GM18499 (cell line): ENCODE data around the gene RNU1-2.
"Not testable (repeated sequence)": the region's sequence is repeated elsewhere in the genome, so short reads cannot be mapped to it uniquely, and the experiment has no call there.

Source experiments
- ATAC-seq: cut with Tn5 transposase; IDR thresholded peaks from one replicate; pipeline ENCODE4 v1.9.1; 2021; ENCODE audit warnings: moderate number of reproducible peaks; ENCODE audit not compliant: insufficient read depth, unreplicated experiment

Gene RNU1-2

DNA sequence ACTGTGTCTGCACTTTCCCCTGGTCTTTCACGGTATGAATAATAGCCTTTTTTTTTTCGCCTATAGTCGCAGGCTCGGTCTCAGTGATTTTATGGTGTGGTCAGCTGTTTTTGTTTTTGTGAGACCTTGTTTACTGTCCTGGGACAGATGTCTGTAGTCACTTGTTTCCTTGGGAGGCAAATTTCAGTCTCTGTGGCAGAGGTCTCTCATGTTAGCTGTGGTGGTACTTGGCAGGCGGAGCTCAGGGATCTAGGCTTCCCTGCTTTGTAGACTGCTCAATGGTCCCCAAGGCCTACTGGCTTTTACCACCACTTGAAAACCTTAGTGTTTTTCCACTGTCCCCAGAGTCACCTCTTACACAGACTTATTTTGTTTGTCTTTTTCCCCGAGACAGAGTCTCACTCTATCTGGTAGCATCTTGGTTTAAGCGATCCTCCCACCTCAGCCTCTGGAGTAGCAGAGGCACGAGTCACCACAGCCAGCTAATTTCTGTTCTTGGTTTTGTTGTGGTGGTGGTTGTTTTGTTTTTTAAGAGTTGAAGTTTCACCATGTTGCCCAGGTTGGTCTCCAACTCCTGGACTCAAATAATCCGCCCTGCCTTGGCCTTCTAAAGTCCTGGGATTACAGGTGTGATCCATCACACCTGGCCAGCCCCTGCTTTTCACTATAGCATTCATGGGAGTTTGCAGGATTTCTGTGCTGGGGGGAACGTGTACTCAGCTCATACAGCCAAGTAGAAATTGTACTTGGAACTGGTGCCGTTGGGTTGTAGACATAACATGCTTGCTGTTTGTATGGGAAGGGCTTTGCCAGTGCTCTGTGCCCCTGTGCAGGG is 10.3 kb downstream of the RNU1-2 start:
- ATAC-seq, result no peak

DNA sequence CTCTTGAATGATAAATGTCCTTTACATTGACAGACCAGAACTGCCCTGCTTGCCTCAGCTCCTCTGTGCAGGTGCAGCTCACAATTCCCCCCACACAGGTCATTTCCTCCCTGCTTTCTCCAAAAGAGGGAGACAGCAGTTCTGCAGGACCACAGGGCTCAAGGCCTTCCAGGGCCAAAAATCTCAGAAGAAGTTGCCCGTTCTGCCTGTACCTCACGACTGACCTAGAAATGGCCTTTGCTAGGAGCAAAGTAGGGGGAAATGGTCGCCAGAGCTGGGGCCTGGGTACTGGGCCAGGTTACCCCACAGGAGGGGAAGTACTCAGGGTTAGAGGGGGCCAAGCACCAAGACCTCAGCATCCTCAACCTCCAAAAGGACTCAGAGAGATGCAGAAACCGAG is 11.1 kb downstream of the RNU1-2 start:
- no peak for ATAC-seq

DNA sequence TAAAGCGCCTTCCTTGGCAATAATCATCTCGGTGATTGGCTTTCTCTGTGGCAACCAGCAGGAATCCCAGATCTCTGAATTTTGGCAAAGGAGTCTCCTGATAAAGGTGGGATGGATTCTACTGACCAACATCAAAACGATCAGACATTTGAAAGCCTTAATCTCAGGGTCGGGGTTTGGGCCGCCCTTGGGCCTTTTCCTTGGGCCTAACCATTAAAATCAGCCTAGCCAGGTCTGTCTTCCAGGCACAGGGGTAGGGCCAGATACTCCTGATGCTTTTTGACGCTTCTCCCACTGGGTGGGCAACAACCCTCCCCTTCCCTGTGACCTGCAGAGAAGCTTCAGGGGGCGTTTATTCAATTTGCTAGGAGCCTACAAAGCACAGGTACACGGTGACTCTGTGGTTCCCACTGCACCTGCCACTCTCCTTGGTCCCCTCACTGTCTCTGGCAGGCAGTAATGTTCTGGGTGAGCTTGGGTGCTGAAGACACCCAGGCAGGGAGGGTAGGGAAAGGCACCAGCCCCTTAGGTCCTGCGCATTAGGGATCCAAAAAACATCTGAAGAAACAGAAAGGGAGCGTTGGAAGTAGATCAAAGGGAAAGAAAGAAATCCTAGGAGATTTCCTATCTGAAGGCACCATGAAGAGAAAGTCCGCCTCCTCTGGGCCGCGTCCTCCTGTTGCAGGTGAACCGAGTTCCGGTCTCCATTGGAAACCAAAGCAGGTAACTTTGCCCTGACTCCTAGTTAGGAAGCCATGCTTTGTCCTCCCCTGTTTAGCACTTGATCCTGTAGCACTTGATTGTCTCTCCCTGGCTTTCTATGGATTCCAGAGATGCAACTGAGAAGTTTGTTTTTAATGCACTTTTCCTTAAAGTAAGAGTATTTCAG is 12.3 kb downstream of the RNU1-2 start:
- ATAC-seq, result no peak

DNA sequence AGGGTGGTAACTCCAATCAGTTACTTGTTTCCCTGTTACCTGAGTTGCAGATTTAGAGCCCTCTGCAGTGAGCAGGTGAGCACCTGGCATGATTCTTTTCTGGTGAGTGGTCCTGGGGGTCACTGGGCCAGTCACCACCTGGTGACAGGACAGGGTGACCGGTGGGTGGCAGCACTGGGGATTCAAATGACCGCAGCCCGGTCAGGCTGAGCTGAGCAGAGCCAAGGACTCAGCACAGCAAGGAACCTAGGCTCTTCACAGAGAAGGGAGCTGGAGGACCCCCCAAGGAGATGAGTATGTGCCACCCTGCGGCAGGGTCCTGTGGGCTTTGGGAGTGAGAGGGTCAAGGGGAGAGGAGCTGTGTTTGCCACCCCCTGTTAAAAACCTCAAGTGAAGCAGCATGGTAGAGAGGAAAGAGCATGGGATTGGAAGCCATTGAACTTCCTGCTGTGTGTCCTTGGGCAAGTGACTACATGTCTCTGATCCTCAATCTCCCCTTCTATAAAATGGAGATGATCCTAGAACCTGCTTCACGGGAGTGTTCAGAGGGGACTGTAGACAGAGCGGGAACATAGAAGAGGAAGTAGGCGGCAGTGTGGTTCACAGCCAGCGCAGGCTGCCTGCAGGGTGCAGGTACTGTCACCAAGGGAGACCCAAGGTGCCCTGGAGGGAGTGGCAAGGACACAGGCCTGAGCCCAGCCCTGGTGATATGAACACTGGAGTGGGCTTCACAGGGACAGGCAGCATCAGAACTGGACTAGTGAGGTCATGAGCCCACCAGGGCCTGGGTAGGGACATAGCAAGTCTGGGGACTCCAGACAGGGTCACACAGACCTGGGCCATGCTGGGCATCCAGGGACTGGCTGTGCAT is 16.3 kb downstream of the RNU1-2 start:
- not testable (repeated sequence) for ATAC-seq

DNA sequence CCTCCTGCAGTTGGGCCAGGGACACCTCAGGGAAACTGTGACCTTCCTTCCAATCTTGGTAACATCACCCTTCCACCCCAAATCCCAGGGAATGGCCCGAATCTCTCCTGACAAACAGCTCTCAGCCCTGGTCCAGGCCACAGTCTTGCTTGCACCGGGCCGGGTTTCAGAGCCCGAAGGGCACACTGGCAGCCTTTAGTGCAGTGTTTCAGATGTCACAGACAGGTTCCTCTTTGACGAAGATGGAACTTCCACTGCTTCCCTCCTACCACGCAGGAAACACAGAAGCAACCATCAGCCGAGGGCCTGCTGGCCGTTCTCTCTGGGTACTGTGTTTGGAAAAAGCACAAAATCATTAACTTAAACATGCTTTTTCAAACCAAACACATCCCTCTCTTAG is 17.0 kb downstream of the RNU1-2 start:
- not testable (repeated sequence) for ATAC-seq

DNA sequence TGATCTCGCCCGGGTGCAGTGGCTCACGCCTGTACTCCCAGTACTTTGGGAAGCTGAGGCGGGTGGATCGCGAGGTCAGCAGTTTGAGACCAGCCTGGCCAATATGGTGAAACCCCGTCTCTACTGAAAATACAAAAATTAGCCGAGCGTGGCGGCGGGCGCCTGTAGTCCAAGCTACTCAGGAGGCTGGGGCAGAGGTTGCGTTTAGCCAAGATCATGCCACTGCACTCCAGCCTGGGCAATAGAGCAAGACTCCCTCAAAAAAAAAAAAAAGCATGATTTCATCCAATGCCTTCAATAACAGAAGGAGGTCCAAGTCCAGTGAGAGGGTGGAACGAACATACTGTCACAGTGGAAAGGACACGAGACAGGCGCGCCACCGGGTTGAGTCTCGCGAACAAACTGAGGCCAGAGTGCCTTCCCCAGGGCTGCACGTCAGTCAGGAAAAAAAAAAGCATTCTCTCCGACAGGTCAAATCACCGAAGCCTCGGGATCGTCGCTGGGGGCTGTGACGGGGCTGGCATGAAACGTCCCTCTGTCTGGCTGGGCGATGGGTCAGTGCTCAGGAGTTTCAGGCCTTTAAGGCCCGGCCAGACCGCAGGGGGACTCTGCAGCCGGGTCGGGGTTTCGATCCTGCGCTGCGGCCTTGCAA is 17.5 kb downstream of the RNU1-2 start:
- no peak for ATAC-seq

DNA sequence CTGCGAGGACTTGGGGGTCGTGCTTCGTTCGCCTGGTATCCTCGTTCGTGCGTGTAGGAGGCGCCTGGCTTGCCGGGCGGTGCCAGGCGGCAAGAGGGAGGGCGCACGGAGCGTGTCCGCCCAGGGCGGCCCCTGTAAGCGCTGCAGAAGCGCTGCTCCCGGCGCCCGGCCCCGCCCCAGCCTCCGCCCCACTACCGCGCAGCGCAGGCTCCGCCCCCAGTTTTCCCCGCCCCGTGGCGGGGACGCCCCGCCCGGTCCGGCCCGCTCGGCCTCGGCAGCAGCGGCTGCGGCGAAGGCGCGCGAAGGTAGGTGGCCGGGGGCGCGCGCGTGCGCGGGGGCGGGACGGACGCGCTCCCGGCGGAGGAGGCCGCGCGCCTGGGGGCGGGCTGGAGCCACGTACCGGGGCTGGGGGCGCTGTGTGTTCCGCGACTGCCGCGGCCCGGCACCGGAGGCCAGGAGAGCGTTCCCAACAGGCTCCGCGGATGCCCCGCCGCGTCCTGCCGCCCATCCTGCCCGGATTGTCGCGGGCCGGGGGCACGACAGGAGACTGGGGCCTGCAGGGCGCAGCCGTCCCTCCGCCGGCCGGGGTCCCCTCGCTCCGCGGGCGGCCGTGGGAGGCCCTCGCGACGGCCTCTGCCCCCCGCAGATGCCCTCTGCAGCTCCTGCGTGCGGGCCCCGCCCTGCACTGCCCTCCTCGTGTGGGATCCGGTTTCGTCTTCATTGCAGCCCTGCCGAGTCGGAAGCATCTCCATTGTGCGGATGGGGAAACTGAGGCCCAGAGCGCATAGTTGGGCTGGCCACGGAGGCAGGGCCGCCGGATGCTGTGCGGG is 18.3 kb downstream of the RNU1-2 start:
- ATAC-seq, result no peak

DNA sequence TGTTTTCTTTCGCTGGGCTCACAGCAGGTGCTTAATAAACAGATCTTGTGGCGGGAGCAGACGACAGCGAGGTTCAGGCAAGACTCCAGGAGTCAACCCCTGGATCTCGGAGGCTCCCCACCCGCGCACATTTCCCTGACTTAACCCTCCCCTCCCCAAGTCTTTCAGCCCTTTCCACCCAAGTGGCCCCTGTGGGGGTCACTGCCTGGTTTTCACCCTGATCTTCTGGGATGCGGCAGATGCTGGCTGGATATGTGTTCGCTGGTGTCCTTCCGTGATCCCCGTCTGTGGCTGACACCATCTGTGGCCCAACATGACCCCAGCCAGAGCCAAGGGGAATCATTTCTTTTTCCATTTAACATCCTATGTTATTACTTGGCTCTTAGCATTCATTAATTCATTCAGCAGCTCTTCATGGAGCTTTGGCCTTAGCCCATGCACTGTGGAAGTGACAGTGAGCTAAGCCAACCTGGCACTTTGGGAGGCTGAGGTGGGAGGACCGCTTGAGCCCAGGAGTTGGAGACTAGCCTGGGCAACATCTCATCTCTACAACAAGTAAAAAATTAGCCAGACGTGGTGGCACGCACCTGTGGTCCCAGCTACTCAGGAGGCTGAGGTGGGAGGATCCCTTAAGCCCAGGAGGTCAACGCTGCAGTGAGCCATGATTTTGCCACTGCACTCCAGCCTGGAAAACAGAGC is 19.3 kb downstream of the RNU1-2 start:
- ATAC-seq, result not testable (repeated sequence)

DNA sequence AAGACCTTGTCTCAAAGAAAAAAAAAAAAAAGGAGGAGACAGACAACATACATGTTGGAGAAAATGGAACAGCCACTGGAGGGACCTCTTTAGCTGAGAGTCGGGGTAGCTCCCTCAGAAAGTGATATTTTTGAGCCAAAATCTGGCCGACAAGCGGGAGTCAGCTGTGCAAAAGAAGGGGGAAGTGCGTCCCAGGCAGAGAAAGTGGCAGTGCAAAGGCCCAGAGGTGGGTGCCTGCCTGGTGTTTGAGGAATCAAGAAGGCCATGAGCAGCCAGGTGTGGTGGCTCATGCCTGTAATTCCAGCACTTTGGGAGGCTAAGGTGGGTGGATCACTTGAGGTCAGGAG is 19.8 kb downstream of the RNU1-2 start:
- ATAC-seq, result no peak

DNA sequence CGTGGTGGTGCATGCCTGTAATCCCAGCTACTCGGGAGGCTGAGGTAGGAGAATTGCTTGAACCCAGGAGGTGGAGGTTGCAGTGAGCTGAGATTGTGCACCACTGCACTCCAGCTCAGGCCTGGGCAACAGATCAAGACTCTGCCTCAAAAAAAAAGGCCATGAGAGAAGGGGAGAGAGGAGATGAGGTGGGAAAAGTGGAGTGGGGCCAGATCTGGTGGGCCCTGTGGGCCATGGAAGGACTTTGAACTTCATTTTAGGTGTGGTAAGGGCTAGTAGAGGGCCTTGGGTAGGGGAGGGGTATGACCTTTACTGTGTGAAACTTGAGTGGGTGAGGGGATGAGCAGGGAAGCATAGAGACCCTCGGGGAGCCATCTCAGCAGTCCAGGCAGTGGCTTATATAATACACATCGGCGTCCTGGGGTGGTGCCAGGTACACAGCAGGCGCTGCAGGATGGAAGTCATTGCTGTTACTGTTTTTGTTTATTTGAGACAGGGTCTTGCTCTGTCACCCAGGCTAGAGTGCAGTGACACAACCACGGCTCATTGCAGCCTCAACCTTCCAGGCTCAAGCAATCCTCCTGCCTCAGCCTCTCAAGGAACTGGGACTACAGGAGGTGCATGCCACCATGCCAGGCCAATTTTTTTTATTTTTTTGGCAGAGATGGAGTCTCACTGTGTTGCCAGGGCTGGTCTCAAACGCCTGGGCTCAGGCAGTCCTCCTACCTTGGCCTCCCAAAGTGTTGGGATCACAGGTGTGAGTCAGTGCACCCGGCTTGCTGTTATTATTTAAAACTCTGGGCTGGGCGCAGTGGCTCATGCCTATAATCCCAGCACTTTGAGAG is 20.5 kb downstream of the RNU1-2 start:
- not testable (repeated sequence) for ATAC-seq

DNA sequence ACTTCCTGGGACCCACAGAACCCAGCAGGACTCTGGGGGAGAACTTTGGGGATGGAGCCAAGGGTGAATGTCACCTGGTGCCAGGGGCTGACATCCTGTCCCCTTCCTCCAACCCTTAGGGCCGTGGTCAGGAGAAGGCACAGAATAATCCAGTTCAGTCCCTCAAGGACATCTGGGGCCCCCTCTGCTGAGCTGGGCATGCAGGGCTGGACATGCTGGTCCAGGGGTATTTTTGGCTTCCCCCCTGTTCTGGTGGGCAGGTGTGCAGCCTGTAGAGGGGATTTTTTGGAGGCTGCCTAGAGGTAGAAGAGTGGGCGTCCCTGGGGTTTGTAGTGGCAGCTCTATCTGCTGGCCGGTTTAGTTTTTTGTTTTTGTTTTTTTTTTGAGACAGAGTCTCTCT is 22.6 kb downstream of the RNU1-2 start:
- ATAC-seq, result no peak

DNA sequence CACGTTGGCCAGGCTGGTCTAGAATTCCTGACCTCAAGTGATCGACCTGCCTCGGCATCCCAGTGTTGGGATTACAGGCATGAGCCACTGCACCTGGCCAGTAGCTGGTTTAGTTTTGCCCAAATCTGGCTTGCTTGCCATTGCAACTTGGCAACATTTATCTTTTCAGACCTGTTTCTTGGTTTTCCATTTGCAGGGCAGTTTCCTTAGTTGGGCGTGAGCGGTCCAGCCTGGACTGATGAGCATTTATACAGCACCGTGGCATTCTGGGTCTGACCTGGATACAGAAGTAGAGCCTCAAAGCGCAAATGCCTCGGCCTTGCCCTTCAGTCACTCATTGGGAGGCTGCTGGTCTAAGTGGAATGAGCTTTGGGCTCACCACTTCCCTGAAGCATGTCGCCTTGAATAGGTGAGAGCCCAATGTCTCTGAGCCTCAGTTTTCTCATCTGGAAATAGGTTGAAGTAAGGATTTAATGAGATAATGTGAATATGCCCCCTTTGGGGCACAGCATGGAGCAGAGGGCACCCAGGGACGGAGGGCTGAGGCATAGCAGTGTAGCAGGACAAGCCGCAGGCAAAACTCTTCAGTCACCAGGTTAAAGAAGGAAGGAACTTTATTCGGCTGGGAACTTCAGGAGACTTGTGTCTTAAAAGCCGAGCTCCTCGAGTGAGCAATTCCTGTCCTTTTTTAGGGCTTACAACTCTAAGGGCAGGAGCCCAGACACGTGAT is 23.3 kb downstream of the RNU1-2 start:
- ATAC-seq, result not testable (repeated sequence)

DNA sequence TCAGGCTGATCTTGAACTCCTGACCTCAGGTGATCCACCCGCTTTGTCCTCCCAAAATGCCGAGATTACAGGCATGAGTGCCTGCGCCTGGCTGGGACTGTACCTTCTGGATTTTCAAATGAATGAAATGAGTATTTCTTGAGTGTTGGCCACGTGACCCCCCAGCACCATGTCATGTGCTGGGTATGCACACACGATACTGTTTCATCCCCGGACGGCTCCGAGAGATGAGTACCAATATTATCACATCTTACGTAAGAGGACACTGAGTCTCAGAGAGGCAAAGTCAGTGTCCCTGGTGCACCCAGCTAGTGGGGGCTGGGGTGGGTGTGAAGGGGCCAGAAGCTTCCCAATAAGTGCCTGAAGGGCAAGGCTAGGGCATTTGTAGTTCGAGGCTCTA is 25.2 kb downstream of the RNU1-2 start:
- ATAC-seq, result no peak

DNA sequence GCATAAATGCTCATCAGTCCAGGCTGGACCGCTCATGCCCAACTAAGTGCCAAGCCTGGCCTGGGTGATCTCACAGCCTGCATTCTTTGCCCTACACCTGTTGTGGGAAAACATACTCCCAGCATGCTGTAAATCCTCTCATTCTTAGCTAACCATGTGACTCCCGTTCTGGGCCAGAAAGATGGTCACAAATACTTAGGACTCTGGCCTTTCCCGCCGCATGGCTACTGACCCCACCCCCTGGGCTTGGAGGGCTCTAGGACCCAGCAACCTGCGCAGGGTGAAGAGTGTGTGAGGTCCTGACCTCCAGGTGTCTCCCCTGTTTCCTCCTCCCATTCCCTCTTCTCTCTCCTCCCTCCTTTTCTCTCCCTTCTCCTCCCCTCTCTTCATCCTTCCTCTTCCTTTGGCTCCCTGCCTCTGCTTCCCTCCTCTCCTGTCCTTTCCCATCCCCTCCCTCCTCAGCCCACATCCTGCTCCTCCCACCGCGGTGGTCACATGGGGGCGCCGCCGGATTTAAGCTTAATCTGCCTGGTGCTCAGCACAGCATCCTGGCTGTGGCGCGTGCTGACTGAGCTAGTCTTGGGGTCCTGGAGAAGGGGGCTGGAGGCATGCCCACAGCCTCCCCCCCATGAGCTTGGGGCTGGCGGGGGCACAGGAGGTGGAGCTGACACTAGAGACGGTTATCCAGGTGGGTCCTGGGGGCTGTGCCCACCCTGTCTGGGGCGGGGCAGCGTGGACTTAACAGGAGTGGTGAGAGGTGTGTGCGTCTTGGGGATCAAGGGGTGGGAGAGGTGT is 25.8 kb downstream of the RNU1-2 start, which contains the start of gene CROCC:
CROCC (plus strand) TSS at position 541 of the 795 bp plus-strand sequence; CDS start at position 629, 88 bp downstream.
- ATAC-seq, result no peak

DNA sequence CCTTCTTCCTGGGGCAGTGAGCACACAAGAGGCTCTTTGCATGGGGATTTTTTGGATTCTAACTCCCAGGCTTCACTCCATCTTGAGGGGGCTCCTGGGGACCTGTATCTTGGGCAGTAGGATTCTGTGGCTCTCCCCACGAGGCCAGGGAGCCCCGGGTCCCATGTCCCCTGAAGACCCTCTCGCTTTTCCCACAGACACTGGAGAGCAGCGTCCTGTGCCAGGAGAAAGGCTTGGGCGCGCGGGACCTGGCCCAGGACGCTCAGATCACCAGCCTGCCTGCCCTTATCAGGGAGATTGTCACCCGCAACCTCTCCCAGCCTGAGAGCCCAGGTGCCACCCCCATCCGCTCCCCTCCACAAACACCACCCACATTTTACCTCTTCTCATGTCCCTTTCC is 26.7 kb downstream of the RNU1-2 start:
- ATAC-seq, result no peak

DNA sequence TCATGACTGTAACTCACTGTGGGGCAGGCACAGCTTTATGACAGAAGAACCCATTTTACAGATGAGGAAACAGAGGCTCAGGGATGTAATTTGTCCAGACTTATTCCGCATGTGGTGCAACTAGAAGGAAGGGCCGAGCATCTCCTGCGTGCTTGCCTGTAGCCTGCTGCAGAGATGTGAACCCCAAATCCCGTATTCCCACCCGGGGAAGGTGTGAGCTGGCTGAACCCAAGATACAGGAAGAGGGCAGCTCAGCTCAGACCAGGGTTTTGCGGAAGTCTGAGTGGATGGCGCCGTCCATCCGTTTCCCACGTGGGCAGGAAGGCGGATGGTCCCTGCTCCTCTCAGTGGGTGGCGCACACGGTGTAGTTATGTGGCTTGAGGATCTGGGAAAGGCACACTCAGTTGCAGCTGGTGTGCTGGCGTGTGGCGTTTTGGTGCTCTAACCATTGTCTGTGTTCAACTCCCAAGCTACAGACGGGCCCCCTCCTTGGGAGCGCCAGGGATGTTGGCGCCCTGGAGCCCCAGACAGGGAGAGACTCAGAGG is 27.2 kb downstream of the RNU1-2 start:
- no peak for ATAC-seq
